ENCODE measurements around the gene MTMR12.

MTMR12 gene

DNA sequence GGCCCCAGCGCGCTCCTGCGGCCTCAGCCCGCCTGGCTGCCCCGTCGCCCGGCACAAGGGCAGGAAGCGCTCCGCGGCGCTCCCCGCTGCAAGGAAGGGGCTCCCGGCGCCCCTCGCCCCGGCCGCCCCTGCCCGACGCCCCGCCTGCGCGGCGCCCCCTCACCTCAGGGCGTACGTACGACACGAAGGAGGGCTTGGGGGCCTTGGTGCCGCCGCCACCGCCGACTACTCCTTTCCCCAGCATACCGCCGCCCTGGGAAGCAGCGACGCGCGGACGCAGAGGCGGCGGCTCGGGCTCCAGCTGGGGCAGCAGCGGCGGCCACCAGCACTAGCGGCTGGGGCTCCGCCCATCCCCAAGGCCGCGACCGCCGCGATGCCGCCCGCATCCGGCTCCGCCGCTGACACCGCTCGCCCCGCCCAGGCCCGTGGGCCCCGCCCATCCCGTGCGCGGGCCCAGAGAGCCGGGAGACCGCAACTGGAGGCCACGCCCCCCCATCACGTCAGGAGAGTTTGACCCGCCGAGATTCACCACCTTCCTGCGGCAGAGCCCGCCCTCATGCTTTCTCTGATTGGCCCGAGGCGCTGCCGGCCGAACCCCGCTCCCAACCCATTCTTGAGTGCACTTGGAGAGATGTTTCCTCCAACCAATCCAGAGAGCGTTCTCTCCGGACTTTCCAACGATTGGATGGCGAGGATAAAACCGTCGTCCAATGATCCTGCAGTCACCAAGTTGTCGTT lies at the start of gene MTMR12:
TSS of gene MTMR12 (minus strand) at position 345 of the 738 bp plus-strand sequence. CDS start at position 244, 101 bp downstream.
- DNase-seq = peak; percentile 99

DNA sequence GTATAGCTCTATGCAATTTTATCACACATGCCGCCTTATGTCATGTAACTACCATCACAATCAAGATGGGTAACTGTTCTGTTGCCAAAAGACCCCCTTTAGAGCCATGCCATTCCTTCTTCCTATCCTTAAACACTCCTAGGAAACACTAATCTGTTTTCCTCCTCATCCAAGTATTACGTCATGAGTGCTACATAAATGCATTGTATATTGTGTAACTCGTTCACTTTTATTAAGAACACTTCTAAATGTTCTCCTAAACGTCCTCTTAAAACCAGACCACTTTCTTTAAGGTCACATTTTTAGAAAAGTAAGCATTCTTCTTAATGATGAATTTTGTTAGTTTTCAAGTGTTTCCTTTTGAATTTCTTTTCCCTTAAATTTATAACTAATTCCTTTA lies 49.8 kb upstream of the MTMR12 start:
- no peak for DNase-seq

- no peak for DNase-seq
Measured at GRCh38 chr5:32360906-32361305, 48.2 kb upstream of the MTMR12 start.

DNA sequence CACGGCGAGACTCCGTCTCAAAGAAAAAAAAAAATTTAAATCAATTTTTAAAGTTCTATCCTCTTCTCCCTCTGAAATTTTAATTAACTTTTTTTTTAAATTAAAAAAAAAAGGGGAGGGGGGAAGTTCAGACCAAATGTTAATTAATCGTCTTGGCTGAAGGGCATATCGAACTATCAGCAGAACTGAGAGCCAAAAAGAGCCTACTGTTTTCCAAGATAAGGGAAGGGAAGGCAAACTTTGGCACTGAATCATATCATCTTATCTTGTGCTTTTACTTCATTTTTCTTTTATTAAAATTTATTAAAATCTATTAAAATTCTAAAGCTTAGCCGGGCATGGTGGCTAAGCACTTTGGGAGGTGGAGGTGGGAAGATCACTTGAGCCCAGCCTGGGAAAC lies 45.9 kb upstream of the MTMR12 start:
- DNase-seq = no peak

DNA sequence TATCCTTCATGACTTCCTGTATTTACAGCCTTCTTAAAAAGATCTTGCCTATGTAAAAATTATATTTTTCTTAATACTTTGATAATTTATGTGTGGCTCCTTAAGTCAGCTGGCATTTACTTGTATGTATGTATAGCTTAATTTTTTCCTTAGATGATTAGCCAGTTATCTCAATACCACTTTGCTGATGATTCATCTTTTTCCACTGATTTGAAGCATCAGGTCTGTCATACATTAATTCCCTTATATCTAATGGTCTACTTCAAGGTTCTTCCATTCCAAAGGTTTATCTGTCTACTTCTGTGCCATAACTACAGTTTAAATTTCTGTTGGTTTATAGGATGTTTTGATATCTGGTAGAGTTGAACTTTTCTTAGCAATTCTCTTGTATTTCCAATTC lies 44.9 kb upstream of the MTMR12 start:
- no peak for DNase-seq

- DNase-seq = no peak
Measured at GRCh38 chr5:32355686-32356085, 42.9 kb upstream of the MTMR12 start.

DNA sequence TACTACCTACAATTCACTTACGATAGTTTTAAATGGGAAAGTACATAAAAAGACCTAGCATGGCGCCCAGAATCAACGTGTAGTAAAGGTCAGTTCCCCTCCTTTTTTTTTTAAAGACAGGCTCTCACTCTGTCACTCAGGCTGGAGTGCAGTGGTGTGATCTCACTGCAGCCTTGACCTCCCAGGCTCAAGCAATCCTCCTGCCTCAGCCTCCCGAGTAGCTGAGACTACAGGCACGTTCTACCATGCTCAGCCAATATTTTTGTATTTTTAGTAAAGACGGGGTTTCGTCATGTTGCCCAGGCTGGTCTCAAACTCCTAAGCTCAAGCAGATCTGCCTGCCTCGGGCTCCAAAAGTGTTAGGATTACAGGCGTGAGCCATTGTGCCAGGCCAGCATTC lies 40.7 kb upstream of the MTMR12 start:
- DNase-seq = no peak

DNA sequence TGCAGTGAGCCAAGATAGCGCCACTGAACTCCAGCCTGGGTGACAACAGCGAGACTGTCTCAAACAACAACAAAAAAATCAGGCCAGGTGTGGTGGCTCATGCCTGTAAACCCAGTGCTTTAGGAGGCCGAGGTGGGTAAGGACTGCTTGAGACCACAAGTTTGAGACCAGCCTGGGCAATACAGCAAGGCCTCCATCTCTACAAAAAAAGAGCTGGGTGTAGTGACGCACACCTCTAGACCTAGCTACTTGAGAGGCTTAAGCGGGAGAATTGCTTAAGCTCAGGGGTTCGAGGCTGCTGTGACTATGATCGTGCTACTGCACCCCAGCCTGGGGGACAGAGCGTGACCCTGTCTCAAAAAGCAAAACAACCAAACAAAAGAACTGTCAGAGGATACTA lies 39.9 kb upstream of the MTMR12 start:
- DNase-seq = no peak

DNA sequence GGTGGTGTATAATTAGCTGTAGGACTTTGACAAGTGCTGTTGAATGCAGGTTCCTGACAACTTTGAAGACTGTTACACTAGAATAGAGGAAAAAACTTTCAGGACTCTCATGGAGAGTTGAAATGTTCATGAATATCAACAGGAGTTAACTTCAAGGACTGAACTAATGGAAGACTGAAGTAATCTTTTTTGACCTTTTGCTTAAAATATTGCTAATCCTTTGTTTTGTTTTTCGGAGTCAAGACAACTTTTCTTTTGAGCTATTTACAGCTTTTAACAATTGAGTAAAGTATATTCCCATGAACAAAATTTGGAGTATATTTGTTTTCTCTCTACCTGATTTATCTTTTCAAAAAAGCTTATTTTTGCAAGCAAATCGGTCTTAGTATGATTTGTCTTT lies 34.1 kb upstream of the MTMR12 start:
- DNase-seq = no peak

- no peak for DNase-seq
Measured at GRCh38 chr5:32343058-32343672, 30.4 kb upstream of the MTMR12 start.

DNA sequence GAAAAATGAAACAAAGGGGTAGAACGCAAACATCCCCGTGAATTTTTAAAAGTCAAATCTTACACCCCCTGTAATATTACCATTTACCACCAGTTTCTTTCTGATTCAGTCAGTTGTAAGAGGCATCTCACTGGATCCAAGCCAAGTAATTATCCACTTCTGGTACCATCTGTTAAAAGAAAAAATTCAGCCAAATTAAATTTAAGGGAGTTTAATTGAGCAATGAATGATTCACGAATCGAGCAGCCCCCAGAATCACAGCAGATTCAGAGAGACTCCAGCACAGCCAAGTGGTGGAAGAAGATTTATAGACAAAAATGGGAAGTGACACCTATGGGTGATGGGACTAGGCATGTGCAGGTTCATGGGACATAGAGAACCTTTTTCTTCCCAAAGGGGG lies 29.9 kb upstream of the MTMR12 start:
- no peak for DNase-seq

DNA sequence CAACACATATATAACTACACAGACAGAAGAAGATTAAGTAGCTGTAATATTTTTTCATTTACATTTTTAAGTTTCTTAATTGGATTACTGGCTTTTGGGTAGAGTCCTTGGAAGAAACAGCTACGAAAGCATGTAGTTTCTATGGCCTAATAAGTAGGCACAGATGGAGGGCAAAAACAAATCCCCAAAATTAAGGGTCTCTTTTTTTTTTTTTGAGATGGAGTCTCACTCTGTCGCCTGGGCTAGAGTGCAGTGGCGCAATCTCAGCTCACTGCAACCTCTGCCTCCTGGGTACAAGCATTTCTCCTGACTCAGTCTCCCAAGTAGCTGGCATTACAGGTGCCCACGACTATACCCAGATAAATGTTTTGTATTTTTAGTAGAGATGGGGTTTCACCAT lies 27.1 kb upstream of the MTMR12 start:
- no peak for DNase-seq

GRCh38 chr5:32339198-32339597 lies 26.5 kb upstream of the MTMR12 start:
- DNase-seq = no peak

DNA sequence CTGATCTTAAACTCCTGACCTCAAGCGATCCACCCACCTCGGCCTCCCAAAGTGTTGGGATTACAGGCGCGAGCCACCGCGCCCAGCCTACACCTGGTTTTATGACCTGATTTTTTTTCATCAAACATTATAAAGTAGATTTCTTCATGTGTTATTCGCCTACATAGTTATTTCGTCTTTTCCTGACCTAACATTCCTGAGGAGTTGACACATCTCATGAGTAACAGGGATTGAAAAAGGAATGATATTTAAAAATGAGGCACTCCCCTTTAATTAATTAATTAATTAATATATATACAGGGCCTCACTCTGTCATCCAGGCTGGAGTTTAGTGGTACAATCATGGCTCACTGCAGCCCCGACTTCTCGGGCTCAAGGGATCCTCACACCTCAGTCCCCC lies 20.2 kb upstream of the MTMR12 start:
- no peak for DNase-seq

GRCh38 chr5:32332361-32332760 lies 19.6 kb upstream of the MTMR12 start:
- DNase-seq = no peak

- no peak for DNase-seq
Measured at GRCh38 chr5:32331935-32332274, 19.2 kb upstream of the MTMR12 start.

GRCh38 chr5:32331217-32331934 lies 18.6 kb upstream of the MTMR12 start:
- no peak for DNase-seq

GRCh38 chr5:32330126-32330971 lies 17.6 kb upstream of the MTMR12 start:
- no peak for DNase-seq

DNA sequence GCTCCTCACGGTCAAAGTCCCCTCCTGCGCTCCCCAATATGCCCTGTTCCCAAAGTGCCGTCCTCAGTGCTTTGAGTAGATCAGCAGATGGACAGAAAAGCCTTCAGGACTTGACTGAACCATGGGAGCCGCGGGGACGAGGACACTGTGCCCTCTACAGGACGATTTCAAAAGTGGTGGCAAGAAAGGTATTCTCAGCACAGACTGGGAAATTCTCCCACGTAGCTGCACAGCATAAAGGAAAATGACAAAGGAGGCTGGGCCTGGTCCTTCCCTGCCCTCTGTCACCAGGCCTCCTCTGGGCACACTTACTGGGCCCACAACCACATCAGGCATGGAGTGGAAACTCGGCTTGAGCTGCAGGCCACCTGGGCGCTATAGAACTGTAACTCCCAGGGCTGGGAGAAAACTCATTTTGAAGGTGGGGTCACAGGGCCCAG lies 16.7 kb upstream of the MTMR12 start:
- DNase-seq = peak; percentile 61

- no peak for DNase-seq
Measured at GRCh38 chr5:32326216-32326772, 13.6 kb upstream of the MTMR12 start.

- DNase-seq = no peak
Measured at GRCh38 chr5:32325616-32326015, 12.9 kb upstream of the MTMR12 start.

GRCh38 chr5:32325062-32325461 lies 12.3 kb upstream of the MTMR12 start:
- no peak for DNase-seq

DNA sequence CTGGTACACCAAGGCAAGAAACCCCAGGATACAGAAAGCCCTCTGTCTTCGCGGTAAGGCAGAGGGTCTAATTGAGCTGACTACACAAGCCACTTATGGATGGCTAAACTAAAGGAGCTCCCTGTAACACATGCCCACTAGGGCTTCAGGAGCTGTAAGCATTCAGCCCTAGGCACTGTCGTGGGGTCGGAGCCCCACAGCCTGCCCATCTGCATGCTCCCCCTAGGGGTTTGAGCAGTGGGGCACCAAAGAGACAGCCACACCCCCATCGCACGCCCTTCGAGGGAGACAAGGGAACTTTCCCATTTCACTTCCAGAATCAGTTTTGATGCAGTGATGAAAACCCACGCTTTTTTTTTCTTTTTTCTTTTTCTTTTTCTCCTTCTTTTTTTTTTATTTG lies 11.0 kb upstream of the MTMR12 start:
- DNase-seq = no peak
